Transverse colon (tissue), 4 donors: ENCODE results near the gene TLN1. TPM values are rescaled to one million over a fixed set of nuclear protein-coding genes. Genes with fewer than 3 reads are reported as not detected.
A peak's percentile ranks its signal among the peaks of the same experiment; 100 is the strongest.

Experiments used
- DNase-seq: peaks from one replicate; pipeline ENCODE4 v3.0.0-alpha.2; 2019
- H3K27ac ChIP-seq, 4 donors: fragments of 200-600 bp; sonication (generic); 2 replicates each; pipeline ENCODE4 v1.5.1; 2016 to 2018; ENCODE audit warnings: inconsistent platforms in 4 of 4
- H3K27me3 ChIP-seq: fragments of 200-600 bp; sonication (generic); 2 replicates; pipeline ENCODE4 v1.5.1; 2017; ENCODE audit warnings: inconsistent platforms
- H3K36me3 ChIP-seq, 4 donors: fragments of 200-600 bp; sonication (generic); 2 replicates each; pipeline ENCODE4 v1.5.1; 2017 to 2019; ENCODE audit warnings: inconsistent platforms in 4 of 4
- H3K4me1 ChIP-seq, 4 donors: fragments of 200-600 bp; sonication (generic); 2 replicates each; pipeline ENCODE4 v1.5.1; 2017 to 2020; ENCODE audit warnings: inconsistent platforms in 4 of 4
- H3K4me3 ChIP-seq, 4 donors: fragments of 200-600 bp; sonication (generic); 1 replicate in 1 of 4; 2 replicates in 3 of 4; pipeline versions ENCODE4 v1.5.1 to v1.6.1; 2017 to 2019; ENCODE audit warnings: inconsistent platforms in 4 of 4
- H3K9me3 ChIP-seq, 2 donors: fragments of 200-600 bp; sonication (generic); 2 replicates each; pipeline ENCODE4 v1.5.1; 2017 to 2019; ENCODE audit warnings: inconsistent platforms in 2 of 2
- EP300 ChIP-seq: sonication (generic); formaldehyde crosslinking; IDR thresholded peaks from one replicate; pipeline ENCODE4 v1.6.1; 2017; ENCODE audit warnings: antibody characterized with exemption, low read depth
- POLR2A ChIP-seq: fragments of 450-650 bp; IDR thresholded peaks from one replicate; pipeline ENCODE4 v1.6.1; 2016; ENCODE audit warnings: antibody characterized with exemption, mild to moderate bottlenecking, moderate library complexity
- POLR2AphosphoS5 ChIP-seq, 3 donors: sonication (generic); formaldehyde crosslinking; IDR thresholded peaks; one replicate each; pipeline ENCODE4 v1.6.1; 2016; ENCODE audit warnings: antibody characterized with exemption in 3 of 3
- WGBS, 2 donors: methylation state at CpG; one replicate each; pipeline ENCODE4 v1.1.5; 2018; ENCODE audit warnings: low coverage in 1 of 2; 5-methylcytosine and 5-hydroxymethylcytosine counted together
- in situ Hi-C, 4 donors: fragments of 200-750 bp; cut with MboI; loops; one replicate each; pipeline versions ENCODE4 v1.15.0 to v1.15.1; 2017; ENCODE audit warnings: low sequenced_read_pairs in 3 of 4, low pct_ligation_motif_present in 1 of 4, low pct_unique_long_range_greater_than_20kb in 1 of 4
- intact Hi-C: fragments of 100-400 bp; cut with DNase I; formaldehyde crosslinking; loops from one replicate; pipeline ENCODE4 v1.15.1; 2023; ENCODE audit warnings: low total_unique reads
- total RNA-seq, 4 donors: library from RNA; depleted of rRNA; stranded (reverse); fragments of >200 nt; gene quantifications; one replicate each; pipeline ENCODE4 v1.1.0, GENCODE V29; 2016
- TF ChIP-seq, protein P1 (sequence below), 5 experiments: fragments of 200-600 bp in 3 of 5; fragments of 450-650 bp in 2 of 5; sonication (generic) in 3 of 5; IDR thresholded peaks; 1 replicate in 2 of 5; 2 replicates in 3 of 5; pipeline ENCODE4 v1.5.1; 2016 to 2017; ENCODE audit warnings: antibody characterized with exemption in 5 of 5, inconsistent platforms in 3 of 5, mild to moderate bottlenecking in 2 of 5, moderate library complexity in 1 of 5

TLN1 gene
- total RNA-seq, 4 donors from 2014 or later: 158 to 328 (median 177) TPM

DNA sequence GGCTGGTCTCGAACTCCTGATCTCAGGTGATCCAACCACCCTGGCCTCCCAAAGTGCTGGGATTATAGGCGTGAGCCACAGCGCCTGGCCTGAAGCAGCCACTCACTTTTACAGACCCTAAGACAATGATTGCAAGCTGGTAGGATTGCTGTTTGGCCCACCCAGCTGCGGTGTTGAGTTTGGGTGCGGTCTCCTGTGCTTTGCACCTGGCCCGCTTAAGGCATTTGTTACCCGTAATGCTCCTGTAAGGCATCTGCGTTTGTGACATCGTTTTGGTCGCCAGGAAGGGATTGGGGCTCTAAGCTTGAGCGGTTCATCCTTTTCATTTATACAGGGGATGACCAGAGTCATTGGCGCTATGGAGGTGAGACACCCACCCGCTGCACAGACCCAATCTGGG is 56.8 kb downstream of the TLN1 start:
- Histone ChIP-seq H3K27me3 (no peaks in the 10 kb centered on the region), H3K27ac (peak overlapping the region in 2 of 4 donors; percentile 30 to 58), H3K4me3 (peak overlapping the region in 3 of 4 donors; percentile 41 to 52 (median 43)), H3K9me3 (no peaks in the 10 kb centered on the region), H3K36me3 (no peaks in the 10 kb centered on the region), H3K4me1 (peaks cover 6 to 22% (median 20%) of the 10 kb centered on the region in 4 donors)
- intact Hi-C loops: no loop called here
- in situ Hi-C loops: loop anchor here in 1 of 4 donors (25.0 kb wide), 1 partner anchor 688 kb away; the partner anchor contains the start of gene DNAJB5
- DNase-seq: no peak
- WGBS, 2 donors: 10 to 37% methylated on average over 6 to 13 of the region's 13 CpGs
- TF ChIP-seq, protein P1, sequence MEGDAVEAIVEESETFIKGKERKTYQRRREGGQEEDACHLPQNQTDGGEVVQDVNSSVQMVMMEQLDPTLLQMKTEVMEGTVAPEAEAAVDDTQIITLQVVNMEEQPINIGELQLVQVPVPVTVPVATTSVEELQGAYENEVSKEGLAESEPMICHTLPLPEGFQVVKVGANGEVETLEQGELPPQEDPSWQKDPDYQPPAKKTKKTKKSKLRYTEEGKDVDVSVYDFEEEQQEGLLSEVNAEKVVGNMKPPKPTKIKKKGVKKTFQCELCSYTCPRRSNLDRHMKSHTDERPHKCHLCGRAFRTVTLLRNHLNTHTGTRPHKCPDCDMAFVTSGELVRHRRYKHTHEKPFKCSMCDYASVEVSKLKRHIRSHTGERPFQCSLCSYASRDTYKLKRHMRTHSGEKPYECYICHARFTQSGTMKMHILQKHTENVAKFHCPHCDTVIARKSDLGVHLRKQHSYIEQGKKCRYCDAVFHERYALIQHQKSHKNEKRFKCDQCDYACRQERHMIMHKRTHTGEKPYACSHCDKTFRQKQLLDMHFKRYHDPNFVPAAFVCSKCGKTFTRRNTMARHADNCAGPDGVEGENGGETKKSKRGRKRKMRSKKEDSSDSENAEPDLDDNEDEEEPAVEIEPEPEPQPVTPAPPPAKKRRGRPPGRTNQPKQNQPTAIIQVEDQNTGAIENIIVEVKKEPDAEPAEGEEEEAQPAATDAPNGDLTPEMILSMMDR (IDR thresholded peaks at IDR 0.05): no peak
- TF ChIP-seq POLR2AphosphoS5 (IDR thresholded peaks at IDR 0.05): no peak
- no peak for TF ChIP-seq POLR2A
- no peak for TF ChIP-seq EP300

DNA sequence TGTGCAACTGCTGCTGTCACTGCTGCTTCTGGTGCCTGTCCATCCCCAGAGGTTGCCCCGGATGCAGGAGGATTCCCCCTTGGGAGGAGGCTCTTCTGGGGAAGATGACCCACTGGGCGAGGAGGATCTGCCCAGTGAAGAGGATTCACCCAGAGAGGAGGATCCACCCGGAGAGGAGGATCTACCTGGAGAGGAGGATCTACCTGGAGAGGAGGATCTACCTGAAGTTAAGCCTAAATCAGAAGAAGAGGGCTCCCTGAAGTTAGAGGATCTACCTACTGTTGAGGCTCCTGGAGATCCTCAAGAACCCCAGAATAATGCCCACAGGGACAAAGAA is 58.0 kb downstream of the TLN1 start:
- in situ Hi-C loops (no loop called here), intact Hi-C loops (no loop called here)
- Histone ChIP-seq H3K9me3 (no peaks in the 10 kb centered on the region), H3K4me3 (no peak overlapping the region), H3K36me3 (no peaks in the 10 kb centered on the region), H3K27me3 (no peaks in the 10 kb centered on the region), H3K27ac (peak overlapping the region in 2 of 4 donors; percentile 19 to 35), H3K4me1 (peaks cover 6 to 29% (median 26%) of the 10 kb centered on the region in 4 donors)
- 73% methylated on average over 3 of the region's 3 CpGs; no CpG with 5 or more reads in 1 of the 2 donors for WGBS, 2 donors
- DNase-seq: no peak
- TF ChIP-seq EP300 (no peak), POLR2A (no peak), POLR2AphosphoS5 (IDR thresholded peaks at IDR 0.05) (no peak)
- TF ChIP-seq, protein P1 (IDR thresholded peaks at IDR 0.05): no peak

DNA sequence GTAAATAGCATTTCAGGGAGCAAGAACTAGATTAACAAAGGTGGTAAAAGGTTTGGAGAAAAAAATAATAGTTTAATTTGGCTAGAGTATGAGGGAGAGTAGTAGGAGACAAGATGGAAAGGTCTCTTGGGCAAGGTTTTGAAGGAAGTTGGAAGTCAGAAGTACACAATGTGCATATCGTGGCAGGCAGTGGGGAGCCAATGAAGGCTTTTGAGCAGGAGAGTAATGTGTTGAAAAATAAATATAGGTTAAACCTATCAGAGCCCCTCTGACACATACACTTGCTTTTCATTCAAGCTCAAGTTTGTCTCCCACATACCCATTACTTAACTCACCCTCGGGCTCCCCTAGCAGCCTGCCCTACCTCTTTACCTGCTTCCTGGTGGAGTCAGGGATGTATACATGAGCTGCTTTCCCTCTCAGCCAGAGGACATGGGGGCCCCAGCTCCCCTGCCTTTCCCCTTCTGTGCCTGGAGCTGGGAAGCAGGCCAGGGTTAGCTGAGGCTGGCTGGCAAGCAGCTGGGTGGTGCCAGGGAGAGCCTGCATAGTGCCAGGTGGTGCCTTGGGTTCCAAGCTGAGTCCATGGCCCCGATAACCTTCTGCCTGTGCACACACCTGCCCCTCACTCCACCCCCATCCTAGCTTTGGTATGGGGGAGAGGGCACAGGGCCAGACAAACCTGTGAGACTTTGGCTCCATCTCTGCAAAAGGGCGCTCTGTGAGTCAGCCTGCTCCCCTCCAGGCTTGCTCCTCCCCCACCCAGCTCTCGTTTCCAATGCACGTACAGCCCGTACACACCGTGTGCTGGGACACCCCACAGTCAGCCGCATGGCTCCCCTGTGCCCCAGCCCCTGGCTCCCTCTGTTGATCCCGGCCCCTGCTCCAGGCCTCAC is 58.6 kb downstream of the TLN1 start, which contains the start of gene CA9:
TSS of gene CA9 (plus strand) at position 797 of the 893 bp plus-strand sequence. CDS start at position 829, 32 bp downstream.
- WGBS, 2 donors: 29 to 34% methylated on average over 2 to 10 of the region's 10 CpGs
- Histone ChIP-seq H3K36me3 (no peaks in the 10 kb centered on the region), H3K4me1 (peaks cover 6 to 34% (median 30%) of the 10 kb centered on the region in 4 donors), H3K27me3 (no peaks in the 10 kb centered on the region), H3K4me3 (no peak within 1 kb of the TSS), H3K27ac (peak within 1 kb of the TSS in 3 of 4 donors; percentile 19 to 38 (median 35)), H3K9me3 (no peaks in the 10 kb centered on the region)
- TF ChIP-seq POLR2A: no peak
- intact Hi-C loops: no loop called here
- in situ Hi-C loops: no loop called here
- DNase-seq: peak; percentile 49

DNA sequence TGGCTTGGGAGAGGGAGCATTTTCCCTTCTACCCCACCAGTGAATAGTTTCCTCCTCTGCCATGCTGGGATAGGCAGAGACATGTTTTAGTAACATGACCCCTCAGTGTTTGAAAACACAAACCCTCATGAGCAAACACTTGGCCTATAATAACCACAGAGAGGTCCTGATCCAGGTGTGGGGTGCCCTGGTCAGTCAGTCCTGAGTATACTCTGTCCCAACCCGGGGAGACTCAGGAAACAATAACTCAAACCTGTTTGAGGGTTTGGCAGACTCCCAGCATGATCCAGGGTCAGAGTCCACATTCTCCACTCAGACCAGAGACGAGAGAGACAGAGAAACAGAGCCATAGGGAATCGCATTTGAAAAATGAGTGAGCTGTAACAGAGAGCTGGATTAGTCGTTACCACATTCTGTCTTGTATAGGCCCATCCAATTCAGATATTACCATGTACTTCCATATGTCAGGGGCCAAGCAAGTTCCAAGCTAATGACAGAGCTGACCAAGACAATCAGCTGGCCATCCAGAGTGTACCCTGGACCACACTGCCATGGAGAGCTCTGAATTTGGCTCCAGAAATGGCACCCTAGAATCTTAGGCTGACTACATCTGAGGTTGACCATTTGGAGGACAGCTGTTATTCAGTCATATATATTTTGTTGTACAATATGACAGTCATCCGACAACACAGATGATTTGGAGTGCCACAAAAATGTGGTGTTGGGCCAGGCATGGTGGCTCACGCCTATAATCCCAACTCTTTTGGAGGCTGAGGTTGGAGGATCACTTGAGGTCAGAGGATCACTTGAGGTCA is 62.5 kb downstream of the TLN1 start:
- Histone ChIP-seq H3K27me3 (no peaks in the 10 kb centered on the region), H3K27ac (peak overlapping the region; percentile 69 to 82 (median 76)), H3K4me3 (no peak overlapping the region), H3K36me3 (no peaks in the 10 kb centered on the region), H3K4me1 (peaks cover 4 to 34% (median 27%) of the 10 kb centered on the region in 4 donors), H3K9me3 (no peaks in the 10 kb centered on the region)
- intact Hi-C loops: no loop called here
- peak; percentile 89 for DNase-seq
- in situ Hi-C loops: no loop called here
- WGBS, 2 donors: 52 to 100% methylated on average over 1 to 6 of the region's 6 CpGs
- TF ChIP-seq, protein P1 (IDR thresholded peaks at IDR 0.05): no peak
- TF ChIP-seq POLR2AphosphoS5 (IDR thresholded peaks at IDR 0.05) (peak in 1 of 3 donors; percentile 59), EP300 (no peak)
